SK-MEL-5 (cell line): Measurements from ENCODE around the gene TNIP2. TPM values are rescaled to one million over a fixed set of nuclear protein-coding genes. Genes with fewer than 3 reads are reported as not detected.
"Not testable (repeated sequence)": the region's sequence is repeated elsewhere in the genome, so short reads cannot be mapped to it uniquely, and the experiment has no call there.

Source experiments
- DNase-seq: peaks from one replicate; pipeline ENCODE4 v3.0.0-alpha.2; 2016; ENCODE audit warnings: low read depth, low spot score
- in situ Hi-C: cut with HindIII; loops from 2 replicates; pipeline ENCODE4 v1.10.0; 2016; ENCODE audit warnings: low sequenced_read_pairs, high pct_unique_total_duplicates, low pct_unique_long_range_greater_than_20kb
- total RNA-seq: library from RNA; depleted of rRNA; stranded (reverse); fragments of >200 nt; shearing (Covaris generic); gene quantifications from 2 replicates; pipeline ENCODE4 v1.2.3, GENCODE V29; 2014

The TNIP2 gene
- total RNA-seq, 1 experiment from 2014 or later, result 43.2 TPM

GRCh38 chr4:2733844-2734574 is 22.1 kb downstream of the TNIP2 start:
- no peak for DNase-seq
- in situ Hi-C loops, result no loop called here

DNA sequence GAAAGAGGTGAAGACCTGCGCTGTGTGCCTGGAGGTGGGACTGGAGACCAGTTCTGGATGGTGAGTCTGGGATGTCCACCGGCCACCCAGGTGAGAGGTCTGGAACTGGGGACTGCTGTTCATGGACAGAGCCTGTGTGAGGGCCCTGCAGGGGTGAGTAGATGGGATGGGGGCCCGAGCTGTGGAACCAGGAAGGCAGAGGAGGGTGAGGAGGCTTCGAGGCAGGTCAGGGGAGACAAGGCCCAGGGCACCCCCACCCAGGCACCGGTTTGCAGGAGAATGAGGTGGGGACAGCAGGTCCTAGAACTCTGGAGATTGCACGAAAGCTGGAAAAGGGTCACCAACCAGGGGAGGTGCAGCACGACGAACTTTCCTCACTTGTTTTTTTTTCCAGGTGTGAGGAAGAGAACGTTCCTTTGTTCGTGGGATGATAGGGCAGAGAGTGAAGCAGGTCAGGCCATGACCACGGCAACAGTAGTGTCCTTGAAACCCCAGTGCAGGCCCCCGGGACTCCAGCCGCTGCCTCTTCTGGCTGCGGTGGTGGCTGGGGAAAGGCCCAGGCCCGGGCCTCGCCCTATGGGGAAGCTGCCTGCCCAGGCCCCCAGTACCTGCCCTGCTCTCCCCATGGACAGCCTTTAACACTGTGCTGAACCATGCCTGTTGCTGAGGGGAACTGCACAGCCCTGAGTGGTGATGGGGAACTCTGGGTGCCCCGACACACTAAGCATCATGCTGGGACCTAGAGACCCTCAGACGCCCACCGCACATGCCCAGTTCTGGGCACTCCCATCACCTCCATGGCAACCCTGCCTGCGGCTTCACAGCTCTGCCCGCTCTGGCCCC is 22.9 kb downstream of the TNIP2 start:
- in situ Hi-C loops, result no loop called here
- DNase-seq, result no peak

DNA sequence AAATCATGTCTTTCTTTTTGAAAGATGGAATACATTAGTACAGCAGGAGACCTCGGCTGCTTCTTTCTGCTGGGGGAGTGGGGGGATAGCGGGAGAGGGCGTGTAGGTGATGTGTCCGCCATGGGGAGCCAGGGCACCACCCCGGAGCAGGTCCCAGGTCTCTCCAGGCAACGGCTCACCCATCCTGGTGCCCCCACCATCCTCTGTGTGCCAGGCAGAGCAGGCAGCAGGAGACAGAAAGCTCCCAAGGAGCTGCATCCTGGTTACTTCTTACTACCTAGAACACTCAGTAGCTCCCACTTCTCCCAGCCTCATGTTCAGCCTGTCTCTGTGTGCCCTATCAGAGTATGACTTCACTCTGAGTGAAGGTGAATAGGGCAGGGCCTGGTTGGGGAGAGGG is 23.6 kb downstream of the TNIP2 start:
- in situ Hi-C loops, result no loop called here
- no peak for DNase-seq

- DNase-seq, result no peak
These were observed 24.2 kb downstream of the TNIP2 start for GRCh38 chr4:2731907-2732317.

DNA sequence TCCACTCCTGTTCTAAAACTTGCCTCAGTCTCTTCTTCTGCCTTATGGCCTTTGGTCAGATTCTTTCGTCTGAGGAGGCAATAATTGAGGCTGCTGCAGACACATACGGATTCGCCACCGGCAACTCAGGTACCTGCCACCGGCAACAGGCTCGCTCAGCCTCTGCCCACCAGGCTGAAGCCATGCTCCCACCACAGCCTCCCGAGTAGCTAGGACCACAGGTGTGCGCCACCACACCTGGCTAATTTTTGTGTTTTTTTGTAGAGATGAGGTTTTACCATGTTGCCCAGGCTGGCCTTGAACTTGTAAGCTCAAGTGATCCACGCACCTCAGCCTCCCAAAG is 26.6 kb downstream of the TNIP2 start:
- in situ Hi-C loops, result no loop called here
- DNase-seq, result no peak

More at GRCh38 chr4:2731907-2732317, 24.2 kb downstream of the TNIP2 start:
- in situ Hi-C loops, result no loop called here

DNA sequence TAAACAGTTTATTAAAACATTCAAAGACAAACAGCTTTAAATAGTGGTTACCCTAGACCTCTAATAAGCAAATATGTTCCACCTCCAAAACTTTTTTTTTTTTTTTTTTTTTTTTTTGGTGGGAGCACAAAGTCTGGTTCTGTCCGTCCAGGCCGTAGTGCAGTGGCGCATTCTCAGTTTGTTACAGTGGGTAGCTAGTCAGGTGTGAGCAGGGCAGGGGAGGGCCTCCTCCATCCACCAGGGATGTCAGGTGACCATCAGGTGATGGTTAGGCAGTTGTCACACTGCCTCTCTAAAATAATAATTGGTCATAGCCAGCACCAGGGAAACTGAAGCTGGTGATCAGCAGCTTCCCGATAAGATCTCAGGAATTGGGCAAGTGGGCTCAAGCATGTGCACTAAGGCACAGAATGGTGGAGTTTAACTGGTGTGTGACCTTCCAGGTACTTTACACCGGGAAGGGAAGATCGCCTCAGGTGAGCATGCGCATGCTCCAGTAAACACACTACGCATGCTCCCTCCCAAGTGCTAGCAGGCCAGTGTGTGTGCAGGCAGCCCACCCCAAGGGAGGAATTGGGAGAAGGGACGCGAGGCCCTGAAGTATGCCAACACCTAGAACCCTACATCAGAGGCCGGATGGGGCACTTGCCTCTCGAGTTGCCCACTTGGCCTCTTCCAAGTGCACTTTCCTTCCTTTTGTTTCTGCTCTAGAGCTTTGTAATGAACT is 27.2 kb downstream of the TNIP2 start:
- no peak for DNase-seq
- in situ Hi-C loops, result no loop called here

- in situ Hi-C loops, result no loop called here
- no peak for DNase-seq
These were observed 27.9 kb downstream of the TNIP2 start for GRCh38 chr4:2728221-2728620.

GRCh38 chr4:2726881-2727280 is 29.3 kb downstream of the TNIP2 start:
- DNase-seq, in situ Hi-C loops: not testable (repeated sequence)

GRCh38 chr4:2725380-2725779 is 30.8 kb downstream of the TNIP2 start:
- no peak for DNase-seq
- in situ Hi-C loops, result no loop called here

- in situ Hi-C loops, result no loop called here
- DNase-seq, result no peak
These were observed 32.4 kb downstream of the TNIP2 start for GRCh38 chr4:2723751-2724150.

DNA sequence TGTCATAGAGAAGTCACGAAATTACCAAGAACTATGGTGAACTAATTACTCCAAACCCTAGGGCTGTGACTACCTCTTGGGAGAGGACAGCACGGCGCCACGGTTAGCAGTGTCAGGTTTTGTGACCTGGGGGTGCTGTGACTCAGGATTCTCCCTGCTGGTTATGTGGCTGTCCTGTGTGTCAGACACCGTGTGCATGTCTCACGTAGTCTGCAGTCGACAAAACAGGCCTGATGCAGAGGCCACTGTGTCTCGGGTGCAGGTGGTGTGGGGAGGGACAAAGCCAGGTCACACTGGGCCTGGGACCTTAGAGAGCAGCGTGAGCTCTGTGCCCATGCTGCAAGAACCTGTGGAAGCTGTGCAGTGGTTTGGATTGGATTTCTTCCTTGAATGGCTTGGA is 34.1 kb downstream of the TNIP2 start:
- DNase-seq, result no peak
- in situ Hi-C loops, result no loop called here

DNA sequence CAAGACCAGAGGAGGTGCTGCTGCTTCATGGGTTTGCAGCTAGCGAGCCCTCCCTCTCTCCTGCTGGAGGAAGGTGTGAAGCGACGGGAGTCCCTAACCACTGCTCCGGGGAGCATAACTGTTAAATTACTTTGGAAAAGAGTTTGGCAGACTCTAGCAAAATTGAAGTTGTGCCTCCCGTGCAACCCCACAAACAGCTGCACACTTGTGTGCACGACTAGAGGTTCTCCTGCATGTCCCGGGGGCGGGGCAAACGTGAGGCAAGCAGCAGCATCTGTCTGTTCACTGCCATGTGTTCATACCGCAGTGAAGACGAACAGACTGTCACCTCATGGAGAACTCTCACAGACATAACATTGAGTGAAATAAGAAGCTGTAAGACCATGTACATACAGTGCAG is 34.5 kb downstream of the TNIP2 start:
- in situ Hi-C loops, result no loop called here
- DNase-seq, result no peak

DNA sequence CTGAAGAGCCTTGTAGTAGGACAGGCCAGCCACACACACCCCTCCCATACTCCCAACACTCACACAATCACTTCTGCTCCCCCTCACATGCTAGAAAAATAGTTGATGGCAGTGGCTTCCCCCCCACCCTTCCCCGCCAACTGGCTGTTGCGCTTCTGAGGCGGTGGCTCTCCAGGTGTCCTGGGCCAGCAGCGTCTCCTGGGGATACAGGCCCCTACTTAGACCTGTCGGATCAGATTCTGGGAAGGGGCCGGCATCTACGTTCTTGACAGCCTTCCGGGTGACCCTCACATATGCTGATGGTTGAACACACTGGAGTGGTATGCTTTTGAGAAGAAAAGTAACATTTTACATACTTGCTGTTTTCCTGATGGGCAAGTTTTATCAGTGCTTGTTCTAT is 39.9 kb downstream of the TNIP2 start:
- DNase-seq, result no peak
- in situ Hi-C loops, result no loop called here

DNA sequence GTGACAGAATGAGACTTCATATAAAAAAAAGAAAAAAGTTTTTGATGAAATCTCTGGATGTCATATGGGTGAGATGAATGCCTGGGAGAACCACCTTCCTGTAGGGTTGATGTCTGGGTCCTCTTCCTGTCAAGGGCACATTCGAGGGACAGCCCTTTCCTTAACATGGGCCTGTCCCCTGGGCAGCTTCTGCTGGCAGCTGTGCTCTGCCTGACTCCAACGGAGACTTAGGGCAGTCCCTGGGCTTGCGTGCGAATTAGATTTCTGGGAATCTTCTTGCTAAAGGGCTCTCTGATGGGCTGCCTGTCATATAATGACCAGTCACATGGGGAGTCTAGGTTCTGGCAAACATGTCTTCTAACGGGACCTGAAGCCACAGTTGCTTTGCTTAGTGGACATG is 40.7 kb downstream of the TNIP2 start:
- no peak for DNase-seq
- in situ Hi-C loops, result no loop called here

GRCh38 chr4:2714918-2715317 is 41.2 kb downstream of the TNIP2 start:
- in situ Hi-C loops, result no loop called here
- no peak for DNase-seq

DNA sequence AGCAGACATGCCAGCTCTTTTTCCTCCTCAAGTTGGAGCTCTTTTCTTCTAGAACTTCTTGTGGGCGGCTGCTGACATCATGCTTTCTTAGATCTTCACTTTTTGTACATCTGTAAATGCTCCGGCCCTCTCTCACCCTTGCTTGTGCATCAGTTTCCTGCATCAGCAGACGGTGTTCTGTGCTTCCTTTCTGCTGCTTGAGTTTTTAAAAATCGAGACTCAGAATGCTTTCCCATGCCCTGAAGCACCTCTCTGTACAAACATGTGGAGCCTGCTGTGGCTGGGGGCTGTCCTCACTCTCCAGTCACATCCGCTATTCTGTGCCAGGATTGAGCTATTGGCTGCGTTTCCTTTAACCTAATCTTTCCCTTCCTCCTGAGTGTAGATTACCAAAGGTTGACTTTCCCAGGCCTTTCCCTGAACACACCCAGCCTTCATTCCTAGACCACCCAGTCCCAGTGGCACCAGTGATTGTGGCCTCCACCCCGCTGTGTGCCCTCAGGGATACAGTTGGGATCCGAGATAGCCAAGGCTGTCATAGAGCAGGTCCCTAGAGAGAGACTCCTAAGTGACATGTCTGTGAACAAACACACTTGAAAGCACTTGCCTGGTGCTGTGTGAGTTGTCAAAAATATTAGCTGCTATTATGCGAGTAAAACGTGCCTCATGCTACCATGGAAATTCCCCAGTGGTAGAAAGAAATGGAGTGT is 41.9 kb downstream of the TNIP2 start:
- in situ Hi-C loops, result no loop called here

DNA sequence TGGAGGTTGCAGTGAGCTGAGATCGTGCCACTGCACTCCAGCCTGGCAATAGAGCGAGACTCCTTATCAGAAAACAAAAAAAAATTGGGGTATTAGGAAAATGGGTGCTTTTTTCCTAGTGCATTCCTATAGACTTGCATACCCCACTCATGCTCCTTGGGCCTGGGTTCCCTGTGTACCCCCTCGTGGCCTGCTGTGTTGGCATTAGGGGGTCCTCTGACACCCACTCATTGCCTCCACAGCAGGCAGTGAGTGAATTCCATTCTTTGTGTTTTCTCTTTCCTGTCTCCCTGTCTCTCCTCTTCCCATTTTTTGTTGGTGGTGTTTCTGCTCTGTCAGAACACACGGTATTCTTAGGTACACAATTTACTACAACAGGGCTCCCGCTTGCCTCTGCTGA is 42.8 kb downstream of the TNIP2 start:
- no peak for DNase-seq
- in situ Hi-C loops, result no loop called here

More for the DNA sequence above, 41.9 kb downstream of the TNIP2 start:
- DNase-seq, result no peak
